GM18867 (cell line): ENCODE measurements around the gene UPK3BL1.
"Not testable (repeated sequence)": the region's sequence is repeated elsewhere in the genome, so short reads cannot be mapped to it uniquely, and the experiment has no call there.

Source experiments
- ATAC-seq: cut with Tn5 transposase; IDR thresholded peaks from one replicate; pipeline ENCODE4 v1.9.1; 2021; ENCODE audit warnings: mild to moderate bottlenecking, moderate library complexity; ENCODE audit not compliant: unreplicated experiment

The UPK3BL1 gene

DNA sequence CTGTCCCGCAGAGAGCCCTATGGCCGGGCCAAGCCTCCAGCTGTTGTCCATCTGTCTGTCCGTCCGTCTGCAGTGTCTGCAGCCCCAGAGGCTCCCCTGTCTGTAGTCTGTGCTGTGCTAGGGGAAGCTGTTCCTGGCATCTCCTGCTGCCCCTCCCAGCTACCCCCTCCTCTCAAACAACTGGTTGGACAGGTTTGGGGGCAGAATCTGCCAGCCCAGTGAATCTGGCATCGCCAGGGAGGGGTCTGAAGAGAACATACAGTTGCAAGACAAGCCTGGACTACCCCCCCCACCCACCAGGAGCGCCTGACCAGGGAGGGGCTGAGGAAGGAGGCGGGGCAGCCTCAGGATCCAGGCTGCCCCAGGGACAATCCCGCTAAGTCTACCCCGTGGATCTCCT is at the start of gene UPK3BL1:
TSS of gene UPK3BL1 (minus strand) at position 101 of the 400 bp plus-strand sequence. CDS start at position 51, 50 bp downstream.
- not testable (repeated sequence) for ATAC-seq

- ATAC-seq = not testable (repeated sequence)
These were observed 48.0 kb upstream of the UPK3BL1 start for GRCh38 chr7:102690602-102691001.

DNA sequence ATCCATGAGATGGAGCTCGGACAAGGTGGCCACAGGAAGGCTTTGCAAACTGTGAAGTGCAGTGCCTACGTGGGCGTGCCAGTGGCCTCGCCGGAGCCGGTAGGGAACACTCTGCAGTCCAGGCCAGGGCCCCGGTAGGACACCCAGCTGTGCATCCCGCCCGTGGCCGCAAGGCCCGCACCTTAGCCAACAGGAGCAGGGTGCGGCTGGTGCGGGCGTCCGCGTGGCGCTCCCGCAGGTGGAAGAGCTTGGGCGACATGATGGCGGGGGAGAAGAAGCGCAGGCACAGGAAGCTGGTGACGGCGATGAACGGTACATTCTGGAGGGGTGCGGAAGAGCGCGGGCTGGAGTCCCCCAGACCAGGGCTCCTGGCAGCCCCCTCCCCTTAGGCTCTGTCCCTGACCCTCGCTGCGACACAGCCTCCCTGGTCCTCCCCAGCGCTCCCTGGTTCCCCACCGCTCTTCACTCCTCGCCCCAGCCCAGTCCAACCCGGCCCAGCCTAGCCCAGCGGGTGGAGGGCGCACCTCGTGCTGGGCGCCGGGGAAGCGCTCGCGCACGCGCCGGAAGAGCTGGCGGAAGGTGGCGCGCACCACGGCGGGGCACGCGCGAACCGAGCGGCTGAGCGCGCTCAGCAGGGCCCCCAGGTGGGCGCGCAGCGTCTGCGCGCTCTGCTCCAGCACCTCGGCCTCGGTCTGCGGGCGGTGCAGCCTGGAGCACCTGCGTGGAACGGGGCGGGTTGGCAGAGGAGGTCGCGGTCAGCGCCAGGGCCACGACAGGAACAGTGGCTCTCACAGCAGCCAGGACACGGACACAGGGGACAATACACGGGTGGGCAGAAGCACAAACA is 47.1 kb upstream of the UPK3BL1 start:
- ATAC-seq = peak; percentile 65

GRCh38 chr7:102688299-102689036 is 45.9 kb upstream of the UPK3BL1 start:
- peak; percentile 76 for ATAC-seq

- ATAC-seq = not testable (repeated sequence)
These were observed 40.0 kb upstream of the UPK3BL1 start for GRCh38 chr7:102682560-102682959.

- ATAC-seq = not testable (repeated sequence)
These were observed 38.2 kb upstream of the UPK3BL1 start for GRCh38 chr7:102680780-102681179.

DNA sequence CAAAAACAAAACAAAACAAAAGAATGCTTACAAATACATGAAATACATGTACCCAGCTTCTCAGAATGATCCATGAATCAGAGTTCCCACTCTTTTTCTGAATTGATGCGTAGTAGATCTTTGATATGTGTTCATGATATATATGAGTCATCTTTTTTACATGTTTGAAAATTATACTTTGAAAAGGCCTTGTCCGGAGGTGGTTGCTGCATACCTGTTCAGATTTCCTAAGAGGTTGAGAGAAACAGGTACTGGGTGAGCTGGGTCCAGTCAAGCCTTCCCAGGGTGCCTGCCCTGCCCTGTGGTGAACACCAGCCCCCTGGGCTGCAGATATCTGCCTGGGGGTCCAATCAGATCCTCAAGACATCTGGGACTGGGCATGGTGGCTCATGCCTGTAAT is 33.0 kb upstream of the UPK3BL1 start:
- not testable (repeated sequence) for ATAC-seq

DNA sequence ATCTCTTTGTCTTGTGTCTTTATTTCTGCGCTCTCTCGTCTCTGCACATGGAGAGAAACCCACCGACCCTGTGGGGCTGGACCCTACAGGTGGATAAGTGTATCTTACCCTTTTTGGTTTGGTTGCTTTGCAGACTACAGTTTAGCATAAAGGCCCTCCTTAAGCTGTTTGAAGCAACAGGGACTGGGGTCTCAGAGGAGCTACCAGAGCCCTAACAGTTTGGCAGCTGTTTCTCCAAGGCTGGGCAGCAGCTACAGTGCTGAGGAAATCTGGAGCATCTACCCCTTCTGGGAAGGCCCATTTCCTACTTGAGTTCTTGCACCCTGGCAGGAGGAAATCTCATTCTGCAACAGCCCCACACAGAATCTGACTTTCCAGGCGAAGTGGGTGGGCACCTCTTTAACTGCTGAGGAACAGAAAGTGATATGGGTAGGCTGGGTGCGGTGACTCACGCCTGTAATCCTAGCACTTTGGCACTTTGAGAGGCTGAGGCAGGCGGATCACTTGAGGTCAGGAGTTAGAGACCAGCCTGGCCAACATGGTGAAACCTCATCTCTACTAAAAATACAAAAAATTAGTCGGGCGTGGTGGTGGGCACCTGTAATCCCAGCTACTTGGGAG is 31.0 kb upstream of the UPK3BL1 start:
- ATAC-seq = not testable (repeated sequence)

GRCh38 chr7:102671956-102672307 is 29.3 kb upstream of the UPK3BL1 start:
- peak; percentile 36 for ATAC-seq

- ATAC-seq = peak; percentile 75
These were observed 28.8 kb upstream of the UPK3BL1 start, which contains the start of gene POLR2J2 for GRCh38 chr7:102671166-102671955. POLR2J2 (minus strand) TSS chr7:102671663; CDS start chr7:102671601, 62 bp downstream.

- ATAC-seq = not testable (repeated sequence)
These were observed 24.9 kb upstream of the UPK3BL1 start for GRCh38 chr7:102667523-102667922.

- not testable (repeated sequence) for ATAC-seq
These were observed 24.3 kb upstream of the UPK3BL1 start for GRCh38 chr7:102666850-102667249.

- ATAC-seq = not testable (repeated sequence)
These were observed 22.2 kb upstream of the UPK3BL1 start for GRCh38 chr7:102664765-102665164.

GRCh38 chr7:102649924-102650323 is 7.3 kb upstream of the UPK3BL1 start, which contains the start of gene SPDYE2B:
SPDYE2B (plus strand) TSS chr7:102650319; CDS start chr7:102652349, 2,030 bp downstream.
- ATAC-seq = not testable (repeated sequence)

DNA sequence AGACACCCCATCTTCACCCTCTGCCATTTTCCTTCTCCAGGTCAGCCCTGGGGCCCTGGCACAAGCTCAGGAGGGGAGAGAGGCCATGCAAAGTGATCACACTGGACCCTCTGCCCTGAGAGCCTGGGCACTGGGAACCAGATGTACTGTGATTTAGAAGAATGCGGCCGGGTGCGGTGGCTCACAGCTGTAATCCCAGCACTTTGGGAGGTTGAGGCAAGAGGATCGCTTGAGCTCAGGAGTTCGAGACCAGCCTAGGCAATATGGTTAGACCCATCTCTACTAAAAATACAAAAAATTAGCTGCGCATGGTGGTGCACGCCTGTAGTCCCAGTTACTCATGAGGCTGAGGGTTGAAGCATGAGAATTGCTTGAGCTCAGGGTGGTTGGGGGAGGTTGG is 5.2 kb upstream of the UPK3BL1 start:
- not testable (repeated sequence) for ATAC-seq

DNA sequence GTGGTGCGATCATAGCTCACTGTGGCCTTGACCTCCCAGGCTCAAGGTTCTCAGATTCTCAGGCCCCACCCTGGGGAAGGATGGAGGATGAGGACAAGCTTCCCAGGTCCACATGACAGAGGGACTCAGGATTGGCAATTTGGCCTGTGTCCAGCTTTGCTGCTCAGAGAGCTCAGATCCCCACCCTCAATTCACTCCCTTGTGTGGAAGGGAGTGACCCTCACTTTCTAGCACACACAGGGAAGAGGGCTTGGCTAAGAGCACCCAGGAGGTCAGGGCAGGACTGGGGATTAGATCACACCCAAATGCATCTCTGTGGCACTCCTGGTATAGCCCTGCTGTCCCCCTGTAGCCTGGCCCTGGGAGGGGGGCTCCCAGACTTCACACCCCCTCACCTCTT is 813 bp upstream of the UPK3BL1 start:
- ATAC-seq = not testable (repeated sequence)

DNA sequence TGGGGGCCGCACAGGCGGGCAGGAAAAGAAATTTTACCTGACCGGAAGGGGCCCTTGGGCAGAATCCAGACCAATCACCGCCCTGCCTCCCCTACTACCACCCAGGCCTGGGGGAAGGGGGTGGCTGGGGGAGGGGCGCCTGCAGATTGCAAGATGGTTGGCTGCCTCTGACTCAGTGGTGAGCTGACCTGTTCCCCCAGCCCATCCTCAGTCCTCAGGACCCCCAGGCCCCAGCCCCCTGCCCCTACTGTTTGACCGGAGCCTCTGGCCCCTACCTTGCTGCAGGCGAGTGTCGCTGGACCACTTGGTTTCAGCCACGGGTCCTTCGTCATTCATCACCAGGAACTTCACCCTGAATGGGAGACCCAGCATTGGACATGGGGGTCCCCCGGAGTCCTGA is 3.7 kb downstream of the UPK3BL1 start:
- ATAC-seq = not testable (repeated sequence)

GRCh38 chr7:102636956-102637355 is 5.6 kb downstream of the UPK3BL1 start:
- ATAC-seq = not testable (repeated sequence)

DNA sequence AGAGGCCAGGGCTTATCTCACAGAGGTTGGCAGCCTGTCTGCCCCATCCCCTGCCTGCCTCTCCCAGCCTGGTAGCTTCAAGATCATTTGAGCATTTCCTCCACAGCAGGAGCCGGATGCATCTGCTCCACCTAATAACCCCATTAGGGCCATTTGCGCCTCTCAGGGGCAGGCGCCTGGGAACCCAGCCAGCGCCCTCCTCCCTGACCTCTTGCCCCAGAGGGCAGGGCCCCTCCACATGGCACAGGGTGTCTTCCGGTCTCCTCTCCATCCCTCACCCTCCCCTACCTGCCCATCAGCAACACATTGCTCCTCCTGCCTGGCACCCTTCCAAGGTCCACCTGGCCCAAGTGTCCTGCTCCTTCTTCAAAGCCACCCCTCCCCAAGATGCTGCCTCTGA is 7.2 kb downstream of the UPK3BL1 start:
- not testable (repeated sequence) for ATAC-seq

DNA sequence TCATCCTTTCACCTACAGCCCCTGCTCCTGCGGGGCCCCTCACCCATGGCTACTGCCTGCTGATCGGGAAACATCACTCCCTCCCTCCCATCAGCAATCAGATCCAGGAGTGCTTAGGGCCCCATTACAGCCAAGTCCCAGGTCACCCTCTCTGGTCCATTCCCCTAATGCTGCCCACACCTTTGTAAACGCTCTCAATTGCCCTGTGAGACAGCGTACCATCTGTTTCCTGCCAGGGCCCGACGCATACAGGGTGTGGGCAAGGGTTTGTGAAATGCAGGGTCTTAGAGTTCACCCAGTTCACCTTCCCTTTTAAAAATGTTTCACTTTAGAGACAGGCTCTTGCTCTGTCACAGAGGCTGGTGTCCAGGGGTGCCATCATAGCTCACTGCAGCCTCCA is 8.3 kb downstream of the UPK3BL1 start:
- ATAC-seq = not testable (repeated sequence)
